ENCODE data around the gene TNK2. TPM values are rescaled to one million over a fixed set of nuclear protein-coding genes. Genes with fewer than 3 reads are reported as not detected.

TNK2 gene
- polyA plus RNA-seq, 1 donor (not counting 4 experiments of a cell fraction or from before 2014, with no cell fraction given), result 15.8 TPM

- Histone ChIP-seq H3K27ac (ENCODE audit: control insufficient read depth, insufficient read depth, low read length) (no peak overlapping the region), H4K20me1 (ENCODE audit: control insufficient read depth, extremely low read depth, insufficient read depth, low read length) (no peaks in the 10 kb centered on the region), H3K79me2 (ENCODE audit: control insufficient read depth, insufficient read depth, low read length) (peaks cover 61% of the 10 kb centered on the region), H3K27me3 (ENCODE audit: control insufficient read depth, extremely low read depth, insufficient read depth, low read length) (no peaks in the 10 kb centered on the region), H2AFZ (ENCODE audit: control insufficient read depth, low read length) (no peak overlapping the region), H3K9ac (ENCODE audit: control insufficient read depth, extremely low read depth, insufficient read depth, low read length) (peak overlapping the region; percentile 15), H3K4me3 (ENCODE audit: control insufficient read depth in 2 of 3, extremely low read depth in 1 of 3, insufficient read depth in 2 of 3, low read depth in 1 of 3, low read length in 3 of 3) (no peak overlapping the region), H3K36me3 (ENCODE audit: control insufficient read depth in 2 of 2, extremely low read depth in 1 of 2, insufficient read depth in 2 of 2, low read length in 2 of 2) (peaks cover 0 to 3% of the 10 kb centered on the region in 2 experiments), H3K4me2 (ENCODE audit: control insufficient read depth, extremely low read depth, insufficient read depth, low read depth, low read length) (no peak overlapping the region), H3K9me1 (ENCODE audit: control insufficient read depth, extremely low read depth, insufficient read depth, low read length) (no peaks in the 10 kb centered on the region), H3K4me1 (ENCODE audit: control insufficient read depth, extremely low read depth, insufficient read depth, low read length) (peaks cover 35% of the 10 kb centered on the region), H3K9me3 (ENCODE audit: control insufficient read depth, low read depth, low read length) (no peaks in the 10 kb centered on the region)
- no peak for TF ChIP-seq EZH2 (IDR thresholded peaks at IDR 0.05; ENCODE audit: low read length)
- dilution Hi-C loops (cut with MboI; ENCODE audit: extremely low pct_ligation_motif_present, low sequenced_read_pairs), result no loop called here
- no peak for DNase-seq (ENCODE audit: low read depth, low spot score)
- no peak for FAIRE-seq
Observed at GRCh38 chr3:195900436-195901355, 7.7 kb downstream of the TNK2 start.

- Histone ChIP-seq H3K79me2 (ENCODE audit: control insufficient read depth, insufficient read depth, low read length) (peaks cover 60% of the 10 kb centered on the region), H3K4me2 (ENCODE audit: control insufficient read depth, extremely low read depth, insufficient read depth, low read depth, low read length) (no peak overlapping the region), H2AFZ (ENCODE audit: control insufficient read depth, low read length) (no peak overlapping the region), H3K9me1 (ENCODE audit: control insufficient read depth, extremely low read depth, insufficient read depth, low read length) (no peaks in the 10 kb centered on the region), H3K9me3 (ENCODE audit: control insufficient read depth, low read depth, low read length) (no peaks in the 10 kb centered on the region), H3K36me3 (ENCODE audit: control insufficient read depth in 2 of 2, extremely low read depth in 1 of 2, insufficient read depth in 2 of 2, low read length in 2 of 2) (peaks cover 0 to 3% of the 10 kb centered on the region in 2 experiments), H3K4me1 (ENCODE audit: control insufficient read depth, extremely low read depth, insufficient read depth, low read length) (peaks cover 29% of the 10 kb centered on the region), H4K20me1 (ENCODE audit: control insufficient read depth, extremely low read depth, insufficient read depth, low read length) (no peaks in the 10 kb centered on the region), H3K4me3 (ENCODE audit: control insufficient read depth in 2 of 3, extremely low read depth in 1 of 3, insufficient read depth in 2 of 3, low read depth in 1 of 3, low read length in 3 of 3) (no peak overlapping the region), H3K9ac (ENCODE audit: control insufficient read depth, extremely low read depth, insufficient read depth, low read length) (no peak overlapping the region), H3K27ac (ENCODE audit: control insufficient read depth, insufficient read depth, low read length) (no peak overlapping the region), H3K27me3 (ENCODE audit: control insufficient read depth, extremely low read depth, insufficient read depth, low read length) (no peaks in the 10 kb centered on the region)
- no peak for FAIRE-seq
- no peak for DNase-seq (ENCODE audit: low read depth, low spot score)
- dilution Hi-C loops (cut with MboI; ENCODE audit: extremely low pct_ligation_motif_present, low sequenced_read_pairs), result no loop called here
- TF ChIP-seq EZH2 (IDR thresholded peaks at IDR 0.05; ENCODE audit: low read length), result no peak
- TF ChIP-seq, protein P1, sequence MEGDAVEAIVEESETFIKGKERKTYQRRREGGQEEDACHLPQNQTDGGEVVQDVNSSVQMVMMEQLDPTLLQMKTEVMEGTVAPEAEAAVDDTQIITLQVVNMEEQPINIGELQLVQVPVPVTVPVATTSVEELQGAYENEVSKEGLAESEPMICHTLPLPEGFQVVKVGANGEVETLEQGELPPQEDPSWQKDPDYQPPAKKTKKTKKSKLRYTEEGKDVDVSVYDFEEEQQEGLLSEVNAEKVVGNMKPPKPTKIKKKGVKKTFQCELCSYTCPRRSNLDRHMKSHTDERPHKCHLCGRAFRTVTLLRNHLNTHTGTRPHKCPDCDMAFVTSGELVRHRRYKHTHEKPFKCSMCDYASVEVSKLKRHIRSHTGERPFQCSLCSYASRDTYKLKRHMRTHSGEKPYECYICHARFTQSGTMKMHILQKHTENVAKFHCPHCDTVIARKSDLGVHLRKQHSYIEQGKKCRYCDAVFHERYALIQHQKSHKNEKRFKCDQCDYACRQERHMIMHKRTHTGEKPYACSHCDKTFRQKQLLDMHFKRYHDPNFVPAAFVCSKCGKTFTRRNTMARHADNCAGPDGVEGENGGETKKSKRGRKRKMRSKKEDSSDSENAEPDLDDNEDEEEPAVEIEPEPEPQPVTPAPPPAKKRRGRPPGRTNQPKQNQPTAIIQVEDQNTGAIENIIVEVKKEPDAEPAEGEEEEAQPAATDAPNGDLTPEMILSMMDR (optimal IDR thresholded peaks at IDR 0.05 in 1 of 3, IDR thresholded peaks at IDR 0.05 in 1 of 3, conservative IDR thresholded peaks at IDR 0.05 in 1 of 3; ENCODE audit: extremely low read depth in 1 of 3, insufficient read depth in 2 of 3, low read length in 3 of 3), result no peak
Observed at GRCh38 chr3:195899701-195900435, 8.5 kb downstream of the TNK2 start.

Data from keratinocyte (primary cell).